Astrocyte of the cerebellum (primary cell): ENCODE measurements around the gene MRGPRX2.

Source experiments
- DNase-seq: peaks from one replicate; pipeline ENCODE4 v3.0.0-alpha.2; 2011; ENCODE audit warnings: low read depth
- H3K4me3 ChIP-seq: 2 replicates; pipeline ENCODE4 v1.5.1; 2011; ENCODE audit warnings: mild to moderate bottlenecking, low read depth, low read length, moderate library complexity
- CTCF ChIP-seq: IDR thresholded peaks from 2 replicates; pipeline ENCODE4 v1.5.1; 2012; ENCODE audit warnings: low read length, low read depth, moderate library complexity, mild to moderate bottlenecking; ENCODE audit errors: missing control alignments
- in situ Hi-C: cut with HindIII; loops from 2 replicates; pipeline ENCODE4 v1.10.0; 2017; ENCODE audit warnings: low sequenced_read_pairs

The MRGPRX2 gene

GRCh38 chr11:19080579-19080993 lies 20.1 kb upstream of the MRGPRX2 start:
- in situ Hi-C loops: no loop called here
- no peak overlapping the region for H3K4me3 ChIP-seq
- peak; percentile 66 for DNase-seq
- TF ChIP-seq CTCF: no peak

GRCh38 chr11:19079643-19080440 lies 19.3 kb upstream of the MRGPRX2 start:
- in situ Hi-C loops: loop anchor here (10.0 kb wide), 1 partner anchor 465 kb away; no protein-coding TSS in a partner anchor
- TF ChIP-seq CTCF: no peak
- peak; percentile 81 for DNase-seq
- H3K4me3 ChIP-seq: no peak overlapping the region

GRCh38 chr11:19077965-19078364 lies 17.4 kb upstream of the MRGPRX2 start:
- H3K4me3 ChIP-seq: no peak overlapping the region
- DNase-seq: no peak
- TF ChIP-seq CTCF: no peak
- in situ Hi-C loops: loop anchor here (10.0 kb wide), 1 partner anchor 467 kb away; no protein-coding TSS in a partner anchor

GRCh38 chr11:19076744-19077589 lies 16.4 kb upstream of the MRGPRX2 start:
- DNase-seq: no peak
- in situ Hi-C loops: loop anchor here (10.0 kb wide), 1 partner anchor 468 kb away; no protein-coding TSS in a partner anchor
- no peak overlapping the region for H3K4me3 ChIP-seq
- TF ChIP-seq CTCF: peak; percentile 98

- in situ Hi-C loops: loop anchor here (10.0 kb wide), 1 partner anchor 469 kb away; no protein-coding TSS in a partner anchor
- TF ChIP-seq CTCF: no peak
- no peak overlapping the region for H3K4me3 ChIP-seq
- no peak for DNase-seq
Observed at GRCh38 chr11:19075636-19076035, 15.1 kb upstream of the MRGPRX2 start.
